ENCODE data around the gene ISL2. TPM values are rescaled to one million over a fixed set of nuclear protein-coding genes. Genes with fewer than 3 reads are reported as not detected.

The ISL2 gene
- total and polyA plus RNA-seq, 2 of the 4 experiments (the other 2 are of a cell fraction), result 1.3 to 3.6 TPM

- intact Hi-C loops (cut with micrococcal nuclease), result no loop called here
- no peak overlapping the region for H2BK20ac ChIP-seq (ENCODE audit: low read depth, low read length)
These were observed 3.8 kb upstream of the ISL2 start for GRCh38 chr15:76332796-76333195.

More at GRCh38 chr15:76332796-76333195, 3.8 kb upstream of the ISL2 start:
- peaks cover 0 to 7% of the 10 kb centered on the region in 2 experiments; a peak in 1 of 4 replicates for H3K79me1 ChIP-seq (ENCODE audit: low read depth in 1 of 2, low read length in 2 of 2)
- no TSS peak for BruUV-seq (replicated peaks)
- H3K14ac ChIP-seq (replicated peaks; ENCODE audit: low read depth, low read length), result no peak overlapping the region
- H3K4ac ChIP-seq (ENCODE audit: low read depth, low read length), result no peak overlapping the region
- H4K8ac ChIP-seq (ENCODE audit: low read depth in 2 of 2, low read length in 2 of 2), result no peak overlapping the region
- DNase-seq, result no peak
- no peak overlapping the region for H3K4me3 ChIP-seq (ENCODE audit: insufficient read depth, low read depth, low read length)
- H3K4me2 ChIP-seq (ENCODE audit: low read depth, low read length), result no peak overlapping the region
- no peak overlapping the region for H3K9ac ChIP-seq (ENCODE audit: low read depth, low read length)
- H3K9me1 ChIP-seq (ENCODE audit: insufficient read depth, low read length), result peaks cover 3% of the 10 kb centered on the region; the same call in 1 of the 2 replicates
- H2AK5ac ChIP-seq (ENCODE audit: low read depth, low read length), result no peak overlapping the region
- no peaks in the 10 kb centered on the region for H4K20me1 ChIP-seq (ENCODE audit: insufficient read depth, low read length)
- dilution Hi-C loops (cut with HindIII; ENCODE audit: low sequenced_read_pairs, unreplicated experiment), result no loop called here
- no peak overlapping the region for H3K56ac ChIP-seq (ENCODE audit: extremely low read depth, insufficient read depth, low read length)
- no peak overlapping the region for H2BK5ac ChIP-seq (ENCODE audit: low read depth, low read length, poor library complexity, severe bottlenecking)
- H2BK15ac ChIP-seq (ENCODE audit: low read depth, low read length), result no peak overlapping the region
- no peak overlapping the region for H4K5ac ChIP-seq (ENCODE audit: low read depth, low read length)
- H3K27ac ChIP-seq (ENCODE audit: insufficient read depth, low read length), result no peak overlapping the region
- POLR2A ChIA-PET (ENCODE audit: unreplicated experiment), result no interaction called here
- no peak overlapping the region for H4K91ac ChIP-seq (ENCODE audit: insufficient read depth, low read depth, low read length)
- WGBS, 2 experiments (ENCODE audit: extremely low coverage in 2 of 2, insufficient read length in 1 of 2), result no CpG with 5 or more reads among the region's 1 CpG
- H3K18ac ChIP-seq (ENCODE audit: low read depth, low read length), result no peak overlapping the region
- H3K27me3 ChIP-seq (ENCODE audit: control insufficient read depth, insufficient read depth, low read length), result no peaks in the 10 kb centered on the region
- H2BK120ac ChIP-seq (ENCODE audit: low read depth, low read length), result no peak overlapping the region
- no peaks in the 10 kb centered on the region for H3K36me3 ChIP-seq (ENCODE audit: control insufficient read depth, insufficient read depth, low read length)
- no peak for TF ChIP-seq RAD21 (IDR thresholded peaks at IDR 0.05; ENCODE audit: low read length)
- TF ChIP-seq MXI1 (IDR thresholded peaks at IDR 0.05; ENCODE audit: borderline replicate concordance, low read depth, low read length), result no peak
- no peak for TF ChIP-seq MAZ (IDR thresholded peaks at IDR 0.05; ENCODE audit: borderline replicate concordance, low read depth, low read length)
- no peak for TF ChIP-seq RFX5 (IDR thresholded peaks at IDR 0.05; ENCODE audit: low read depth, low read length)
- no peak for TF ChIP-seq MAFK (IDR thresholded peaks at IDR 0.05; ENCODE audit: low read depth, low read length)
- TF ChIP-seq USF2 (IDR thresholded peaks at IDR 0.05; ENCODE audit: low read depth, low read length), result no peak
- no peak for TF ChIP-seq ELK1 (IDR thresholded peaks at IDR 0.05; ENCODE audit: borderline replicate concordance, low read depth, low read length)
- no peak for TF ChIP-seq POLR2A (IDR thresholded peaks at IDR 0.05; ENCODE audit: low read depth, low read length)
- peaks cover 5% of the 10 kb centered on the region for H3K4me1 ChIP-seq (ENCODE audit: control insufficient read depth, insufficient read depth, low read length)
- H3K23ac ChIP-seq (ENCODE audit: low read depth, low read length), result no peak overlapping the region
- no peak overlapping the region for H2AK9ac ChIP-seq (replicated peaks; ENCODE audit: low read depth, low read length, poor library complexity)
- H2AFZ ChIP-seq (replicated peaks; ENCODE audit: low read length, poor library complexity), result no peak overlapping the region
- CTCF ChIA-PET, result no interaction called here
- H3K9me3 ChIP-seq (ENCODE audit: control insufficient read depth, insufficient read depth, low read length), result no peaks in the 10 kb centered on the region
- in situ Hi-C loops (cut with MboI; ENCODE audit: low sequenced_read_pairs), result loop anchor here (5.0 kb wide), 1 partner anchor 135 kb away; no protein-coding TSS in a partner anchor
- ATAC-seq (ENCODE audit: low read depth), result no peak
